ENCODE data around the gene BASP1.

Gene BASP1

DNA sequence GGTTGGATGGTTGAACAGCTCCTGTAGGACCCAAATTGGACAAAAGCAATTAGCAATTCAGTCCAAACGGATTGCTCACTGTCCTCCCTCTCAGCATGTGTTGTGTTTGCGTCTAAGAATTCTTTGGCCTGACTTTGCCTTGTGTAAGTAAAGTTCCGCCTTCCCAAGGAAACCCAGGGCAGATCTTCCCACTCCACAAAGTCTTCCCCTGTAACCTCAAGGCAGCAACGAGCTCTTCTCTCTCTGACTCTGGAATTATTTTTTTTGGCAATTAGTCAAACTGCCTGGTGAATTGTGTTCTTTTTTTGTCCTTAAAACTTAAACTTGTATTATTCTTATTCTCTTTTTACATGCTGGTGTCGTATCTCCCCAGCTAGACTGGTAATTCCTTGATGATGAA lies 20.7 kb upstream of the BASP1 start:
- Histone ChIP-seq H3K36me3 (no peaks in the 10 kb centered on the region), H3K27me3 (ENCODE audit: insufficient read depth, low read depth, severe bottlenecking) (no peaks in the 10 kb centered on the region), H3K4me3 (ENCODE audit: low read depth, low read length) (no peak overlapping the region), H3K27ac (no peak overlapping the region), H3K9me3 (ENCODE audit: severe bottlenecking) (peaks cover 7% of the 10 kb centered on the region)
- no peak for DNase-seq
- TF ChIP-seq, protein P1, sequence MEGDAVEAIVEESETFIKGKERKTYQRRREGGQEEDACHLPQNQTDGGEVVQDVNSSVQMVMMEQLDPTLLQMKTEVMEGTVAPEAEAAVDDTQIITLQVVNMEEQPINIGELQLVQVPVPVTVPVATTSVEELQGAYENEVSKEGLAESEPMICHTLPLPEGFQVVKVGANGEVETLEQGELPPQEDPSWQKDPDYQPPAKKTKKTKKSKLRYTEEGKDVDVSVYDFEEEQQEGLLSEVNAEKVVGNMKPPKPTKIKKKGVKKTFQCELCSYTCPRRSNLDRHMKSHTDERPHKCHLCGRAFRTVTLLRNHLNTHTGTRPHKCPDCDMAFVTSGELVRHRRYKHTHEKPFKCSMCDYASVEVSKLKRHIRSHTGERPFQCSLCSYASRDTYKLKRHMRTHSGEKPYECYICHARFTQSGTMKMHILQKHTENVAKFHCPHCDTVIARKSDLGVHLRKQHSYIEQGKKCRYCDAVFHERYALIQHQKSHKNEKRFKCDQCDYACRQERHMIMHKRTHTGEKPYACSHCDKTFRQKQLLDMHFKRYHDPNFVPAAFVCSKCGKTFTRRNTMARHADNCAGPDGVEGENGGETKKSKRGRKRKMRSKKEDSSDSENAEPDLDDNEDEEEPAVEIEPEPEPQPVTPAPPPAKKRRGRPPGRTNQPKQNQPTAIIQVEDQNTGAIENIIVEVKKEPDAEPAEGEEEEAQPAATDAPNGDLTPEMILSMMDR (IDR thresholded peaks at IDR 0.05; ENCODE audit: low read depth, low read length), result no peak

GRCh38 chr5:17203329-17204132 lies 13.9 kb upstream of the BASP1 start:
- Histone ChIP-seq H3K4me3 (ENCODE audit: low read depth, low read length) (no peak overlapping the region), H3K9me3 (ENCODE audit: severe bottlenecking) (no peaks in the 10 kb centered on the region), H3K27ac (no peak overlapping the region), H3K36me3 (no peaks in the 10 kb centered on the region), H3K27me3 (ENCODE audit: insufficient read depth, low read depth, severe bottlenecking) (no peaks in the 10 kb centered on the region)
- TF ChIP-seq, protein P1 (IDR thresholded peaks at IDR 0.05; ENCODE audit: low read depth, low read length), result peak; percentile 69
- DNase-seq, result no peak

DNA sequence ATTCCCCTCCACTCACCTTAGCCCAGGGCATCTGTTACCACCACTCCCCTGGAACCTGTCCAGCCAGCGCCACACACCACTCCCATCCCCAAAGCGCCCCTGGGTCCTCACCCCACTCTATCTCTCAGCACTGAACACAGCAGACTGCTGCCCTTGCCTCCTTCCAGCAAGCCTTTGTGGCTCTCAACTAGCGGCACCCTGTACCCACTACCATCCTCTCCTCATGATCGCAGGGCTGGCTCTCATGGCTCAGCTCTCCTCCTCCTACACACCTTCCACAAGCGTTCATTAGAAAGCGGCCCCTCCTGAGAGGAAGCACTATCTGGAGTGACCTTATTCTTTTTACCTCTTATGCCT lies 13.3 kb upstream of the BASP1 start:
- TF ChIP-seq, protein P1 (IDR thresholded peaks at IDR 0.05; ENCODE audit: low read depth, low read length), result no peak
- H3K27ac ChIP-seq, result no peak overlapping the region

GRCh38 chr5:17206021-17206420 lies 11.4 kb upstream of the BASP1 start:
- Histone ChIP-seq H3K4me3 (ENCODE audit: low read depth, low read length) (no peak overlapping the region), H3K27ac (no peak overlapping the region), H3K9me3 (ENCODE audit: severe bottlenecking) (no peaks in the 10 kb centered on the region), H3K36me3 (no peaks in the 10 kb centered on the region), H3K27me3 (ENCODE audit: insufficient read depth, low read depth, severe bottlenecking) (no peaks in the 10 kb centered on the region)
- TF ChIP-seq, protein P1 (IDR thresholded peaks at IDR 0.05; ENCODE audit: low read depth, low read length), result no peak
- no peak for DNase-seq

More for the DNA sequence above, 13.3 kb upstream of the BASP1 start:
- no peaks in the 10 kb centered on the region for H3K9me3 ChIP-seq (ENCODE audit: severe bottlenecking)
- H3K4me3 ChIP-seq (ENCODE audit: low read depth, low read length), result no peak overlapping the region
- DNase-seq, result no peak
- H3K36me3 ChIP-seq, result no peaks in the 10 kb centered on the region
- H3K27me3 ChIP-seq (ENCODE audit: insufficient read depth, low read depth, severe bottlenecking), result no peaks in the 10 kb centered on the region

DNA sequence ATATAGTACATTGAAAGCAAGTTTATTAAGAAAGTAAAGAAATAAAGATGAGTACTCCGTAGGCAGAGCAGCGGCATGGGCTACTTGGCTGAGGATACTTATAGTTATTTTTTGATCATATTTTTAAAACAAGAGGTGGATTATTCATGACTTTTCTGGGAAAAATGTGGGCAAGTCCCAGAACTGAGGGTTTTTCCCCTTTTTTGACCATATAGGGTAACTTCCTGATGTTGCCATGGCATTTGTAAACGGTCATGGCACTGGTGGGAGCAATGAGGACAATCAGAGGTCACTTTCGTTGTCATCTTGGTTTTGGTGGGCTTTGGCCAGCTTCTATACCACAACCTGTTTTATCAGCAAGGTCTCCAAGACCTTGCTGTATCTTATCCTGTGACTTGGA lies 5.2 kb upstream of the BASP1 start:
- Histone ChIP-seq H3K27ac (no peak overlapping the region), H3K27me3 (ENCODE audit: insufficient read depth, low read depth, severe bottlenecking) (no peaks in the 10 kb centered on the region)
- TF ChIP-seq, protein P1 (IDR thresholded peaks at IDR 0.05; ENCODE audit: low read depth, low read length), result no peak

GRCh38 chr5:17212996-17213395 lies 4.4 kb upstream of the BASP1 start:
- H3K36me3 ChIP-seq, result no peaks in the 10 kb centered on the region
- no peaks in the 10 kb centered on the region for H3K27me3 ChIP-seq (ENCODE audit: insufficient read depth, low read depth, severe bottlenecking)
- no peak overlapping the region for H3K27ac ChIP-seq
- no peak for DNase-seq
- H3K4me3 ChIP-seq (ENCODE audit: low read depth, low read length), result no peak overlapping the region
- TF ChIP-seq, protein P1 (IDR thresholded peaks at IDR 0.05; ENCODE audit: low read depth, low read length), result no peak
- no peaks in the 10 kb centered on the region for H3K9me3 ChIP-seq (ENCODE audit: severe bottlenecking)

More for the DNA sequence above, 5.2 kb upstream of the BASP1 start:
- H3K36me3 ChIP-seq, result no peaks in the 10 kb centered on the region
- no peak for DNase-seq
- no peak overlapping the region for H3K4me3 ChIP-seq (ENCODE audit: low read depth, low read length)
- no peaks in the 10 kb centered on the region for H3K9me3 ChIP-seq (ENCODE audit: severe bottlenecking)

All from WERI-Rb-1 (cell line).